HG02938 (cell line): ENCODE results near the gene ZNFX1.

Source experiments
- ATAC-seq: cut with Tn5 transposase; IDR thresholded peaks from one replicate; pipeline ENCODE4 v1.9.1; 2021; ENCODE audit warnings: mild to moderate bottlenecking, moderate library complexity; ENCODE audit not compliant: unreplicated experiment

The ZNFX1 gene

GRCh38 chr20:49293122-49293521 lies 15.3 kb upstream of the ZNFX1 start:
- ATAC-seq = no peak

GRCh38 chr20:49292010-49292409 lies 14.2 kb upstream of the ZNFX1 start:
- ATAC-seq = no peak

- no peak for ATAC-seq
Observed at GRCh38 chr20:49291200-49291599, 13.3 kb upstream of the ZNFX1 start.

GRCh38 chr20:49290608-49291191 lies 12.8 kb upstream of the ZNFX1 start:
- ATAC-seq = no peak

DNA sequence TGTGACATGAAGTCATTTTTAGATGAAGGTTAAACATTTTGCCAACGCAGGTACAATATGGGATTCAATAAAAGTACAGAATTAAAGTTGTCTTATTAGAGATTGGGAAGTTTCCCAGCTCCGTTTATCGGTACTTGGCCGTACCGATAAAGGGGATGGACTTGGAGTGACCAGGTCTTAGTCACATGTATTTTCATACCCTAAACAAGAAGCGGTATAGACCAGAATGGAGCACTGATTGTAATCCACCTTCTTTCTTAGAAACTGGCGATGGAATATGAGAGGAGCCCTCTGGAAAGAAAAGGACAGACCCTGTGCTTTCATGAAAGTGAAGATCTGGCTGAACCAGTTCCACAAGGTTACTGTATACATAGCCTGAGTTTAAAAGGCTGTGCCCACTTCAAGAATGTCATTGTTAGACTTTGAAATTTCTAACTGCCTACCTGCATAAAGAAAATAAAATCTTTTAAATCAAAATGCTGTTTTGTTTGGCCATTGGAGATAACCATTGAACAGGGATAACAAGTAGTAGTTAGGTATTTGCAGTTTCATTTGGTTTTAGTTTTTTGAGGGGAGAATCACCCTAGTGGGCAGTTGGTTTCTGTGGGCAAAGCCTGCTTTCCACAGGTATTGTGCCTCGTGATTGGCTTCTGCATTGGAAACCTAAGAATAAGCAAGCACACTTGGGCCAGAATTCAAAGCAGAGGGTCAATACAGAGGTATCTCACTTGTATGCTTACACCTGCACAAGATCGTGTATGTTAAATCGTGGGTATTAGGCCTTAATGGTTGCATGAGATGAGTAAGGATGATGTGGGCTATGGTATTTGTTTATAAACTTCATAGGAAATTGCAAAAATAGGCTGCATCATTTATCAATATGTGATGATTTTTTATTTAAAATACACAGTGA lies 11.2 kb upstream of the ZNFX1 start:
- ATAC-seq = no peak

DNA sequence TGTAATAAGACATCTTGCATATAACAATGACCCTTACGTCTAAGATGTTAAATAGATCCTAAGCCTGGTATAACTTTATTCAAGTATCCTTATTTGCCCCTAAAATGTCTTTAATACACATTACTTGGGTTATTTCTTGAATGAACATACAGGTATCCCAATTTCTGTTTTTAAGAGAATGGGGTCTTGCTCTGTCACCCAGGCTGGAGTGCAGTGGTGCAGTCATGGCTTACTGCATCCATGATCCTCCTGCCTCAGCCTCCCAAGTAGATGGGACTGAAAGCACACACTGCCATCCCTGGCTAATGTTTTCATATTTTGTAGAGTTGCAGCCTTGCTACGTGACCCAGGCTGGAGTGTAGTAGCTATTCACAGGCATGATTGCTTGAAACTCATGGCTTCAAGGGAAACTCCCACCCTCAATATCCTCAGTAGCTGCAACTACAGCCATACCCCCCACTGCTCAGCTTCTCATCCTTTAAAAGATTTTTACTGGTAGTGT lies 10.4 kb upstream of the ZNFX1 start:
- ATAC-seq = no peak

- no peak for ATAC-seq
Observed at GRCh38 chr20:49287555-49288249, 9.8 kb upstream of the ZNFX1 start.

DNA sequence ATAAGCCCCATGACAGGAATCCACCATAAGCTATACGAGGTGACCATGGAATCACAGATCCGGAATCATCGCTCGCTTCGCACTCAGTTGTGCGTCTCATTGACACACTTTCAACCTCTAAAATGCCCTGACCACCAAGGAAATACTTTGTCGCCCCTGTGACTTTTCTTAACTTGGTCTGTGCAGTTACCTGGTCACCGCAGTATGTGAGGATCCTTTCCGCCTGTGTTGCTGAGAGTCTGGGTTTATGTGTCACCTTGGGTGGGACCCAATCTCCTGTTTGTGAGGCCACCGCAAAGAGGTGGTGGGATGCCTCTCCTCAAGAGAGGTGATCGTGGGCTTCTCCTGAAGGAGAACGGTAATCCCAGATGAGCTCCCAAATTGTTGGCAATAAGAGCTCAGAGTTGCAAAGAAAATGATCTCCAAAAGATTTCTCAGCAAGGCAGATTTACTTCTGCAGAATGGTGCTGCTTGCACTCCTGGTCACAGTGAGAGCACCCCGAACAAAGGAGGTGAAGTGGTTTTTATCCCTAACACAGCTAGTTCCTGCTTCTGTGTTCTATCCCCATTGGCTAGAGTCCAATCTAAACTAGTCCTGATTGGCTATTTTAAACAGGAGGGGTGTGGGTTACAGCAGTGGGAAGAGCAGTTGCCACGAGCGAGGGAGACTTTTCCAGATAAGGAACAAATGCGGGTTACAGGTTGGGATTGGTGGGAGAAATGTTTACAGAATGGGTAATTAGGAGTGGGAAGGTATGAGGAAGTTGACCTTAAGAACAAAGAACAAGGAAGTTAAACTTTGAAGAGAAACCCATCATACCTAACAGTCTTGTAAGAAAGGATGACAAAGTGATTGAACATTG lies 9.1 kb upstream of the ZNFX1 start:
- ATAC-seq = no peak

GRCh38 chr20:49285813-49286494 lies 8.1 kb upstream of the ZNFX1 start:
- no peak for ATAC-seq

DNA sequence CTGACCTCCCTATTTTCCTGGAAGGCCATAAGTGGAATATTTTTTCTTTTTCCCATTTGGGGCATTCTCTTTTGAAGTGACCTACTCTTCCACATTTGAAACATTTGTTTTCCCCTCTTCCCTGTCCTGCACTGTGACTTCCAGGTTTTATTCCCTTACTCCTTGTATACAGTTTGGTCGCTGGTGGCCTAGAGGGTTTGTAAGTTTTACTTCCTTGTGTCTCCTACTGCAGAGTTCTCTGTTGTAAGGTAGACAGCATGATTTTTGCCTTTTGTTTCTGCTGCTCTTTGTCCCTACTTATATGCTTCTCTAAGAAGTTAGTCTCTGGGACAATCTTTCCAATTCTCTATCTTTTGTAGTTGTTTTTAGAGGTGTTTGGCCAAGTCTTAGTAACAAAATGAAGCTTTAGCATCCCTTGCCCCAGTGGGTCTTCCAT lies 7.4 kb upstream of the ZNFX1 start:
- ATAC-seq = no peak

DNA sequence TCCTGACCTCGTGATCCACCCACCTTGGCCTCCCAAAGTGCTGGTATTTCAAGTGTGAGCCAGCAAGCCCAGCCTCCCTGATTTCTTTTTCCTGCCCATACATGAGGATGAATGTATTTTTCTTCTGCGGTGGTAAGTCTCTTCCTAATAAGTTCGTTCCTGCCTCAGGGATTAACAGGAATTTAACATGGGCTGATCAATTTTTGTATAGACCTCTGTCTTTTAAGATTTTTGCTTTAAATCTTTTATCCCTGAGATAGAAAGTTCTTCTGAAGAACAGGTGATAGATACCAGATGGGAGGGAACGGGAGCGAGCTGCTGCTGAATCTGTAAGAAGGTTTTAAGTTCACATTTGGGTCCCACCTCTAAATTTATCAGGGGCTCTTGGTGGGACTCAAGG lies 7.0 kb upstream of the ZNFX1 start:
- ATAC-seq = no peak

DNA sequence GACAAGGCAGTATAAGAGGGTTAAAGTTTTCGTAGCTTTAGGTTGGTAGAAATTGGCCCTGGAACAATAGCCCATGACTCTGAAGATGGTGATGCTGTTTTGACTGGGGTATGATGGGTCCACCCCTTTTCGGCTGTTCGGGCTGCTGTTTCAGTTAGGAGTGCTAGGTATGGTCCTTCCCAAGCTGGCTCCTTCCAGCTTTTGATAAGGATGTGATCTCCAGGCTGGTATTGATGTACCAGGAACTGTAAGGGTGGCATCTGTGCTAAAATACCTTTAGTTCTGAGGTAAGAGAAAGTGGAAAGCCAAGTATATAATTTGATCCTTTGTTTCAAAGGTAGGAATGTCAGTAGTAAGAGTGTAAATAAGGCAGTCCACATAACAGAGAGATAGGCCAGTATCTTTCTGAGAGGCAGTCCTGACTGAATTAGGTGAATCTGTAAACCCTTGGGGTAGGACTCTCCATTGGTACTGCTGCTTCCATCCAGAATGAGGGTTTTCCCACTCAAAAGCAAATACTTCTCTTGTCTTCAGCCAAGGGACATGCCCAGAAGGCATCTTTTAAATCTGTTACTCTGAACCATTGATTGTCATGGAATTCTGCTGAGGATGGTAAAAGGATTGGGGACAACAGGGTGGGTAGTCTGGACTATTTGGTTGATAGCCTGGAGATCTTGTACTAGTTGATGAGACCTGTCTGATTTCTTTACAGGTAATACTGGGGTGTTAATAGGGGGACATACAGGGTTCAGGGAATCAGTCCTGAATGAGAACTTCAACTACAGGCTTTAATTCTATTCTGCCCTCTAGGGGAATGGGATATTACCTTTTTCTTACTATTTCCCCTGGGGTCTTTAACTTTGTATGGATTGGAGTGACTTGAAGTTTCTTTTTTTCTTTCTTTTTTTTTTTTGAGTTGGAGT lies 6.1 kb upstream of the ZNFX1 start:
- no peak for ATAC-seq

- no peak for ATAC-seq
Observed at GRCh38 chr20:49283176-49283702, 5.4 kb upstream of the ZNFX1 start.

DNA sequence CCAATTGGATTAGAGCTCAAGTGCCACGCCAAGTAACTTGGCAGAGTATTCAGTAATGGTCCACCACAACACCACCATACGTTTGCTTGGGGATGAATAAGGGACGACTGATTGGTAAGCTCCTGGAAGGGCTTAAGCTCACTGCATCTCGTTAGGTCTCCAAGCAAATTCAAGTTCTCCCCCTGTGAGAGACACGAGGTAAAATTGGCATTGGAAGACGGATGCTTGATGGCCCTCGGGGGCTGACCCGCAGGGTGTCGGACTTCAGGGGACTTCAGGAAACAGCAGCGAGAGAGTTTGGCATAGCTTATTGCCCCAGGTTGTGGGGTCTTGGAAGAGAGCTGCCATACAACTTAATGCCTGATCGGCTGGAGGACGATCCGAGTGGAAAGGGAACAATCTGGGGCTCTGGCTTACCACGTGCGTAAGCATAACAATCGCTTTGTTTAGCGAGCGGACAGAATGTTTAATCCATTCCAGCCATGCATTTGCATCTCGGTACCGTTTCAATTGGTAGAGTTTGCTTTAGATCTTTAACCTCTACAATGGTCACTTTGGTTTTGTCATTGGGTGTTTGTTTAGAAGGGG lies 4.8 kb upstream of the ZNFX1 start:
- no peak for ATAC-seq

- no peak for ATAC-seq
Observed at GRCh38 chr20:49281913-49282467, 4.1 kb upstream of the ZNFX1 start.

DNA sequence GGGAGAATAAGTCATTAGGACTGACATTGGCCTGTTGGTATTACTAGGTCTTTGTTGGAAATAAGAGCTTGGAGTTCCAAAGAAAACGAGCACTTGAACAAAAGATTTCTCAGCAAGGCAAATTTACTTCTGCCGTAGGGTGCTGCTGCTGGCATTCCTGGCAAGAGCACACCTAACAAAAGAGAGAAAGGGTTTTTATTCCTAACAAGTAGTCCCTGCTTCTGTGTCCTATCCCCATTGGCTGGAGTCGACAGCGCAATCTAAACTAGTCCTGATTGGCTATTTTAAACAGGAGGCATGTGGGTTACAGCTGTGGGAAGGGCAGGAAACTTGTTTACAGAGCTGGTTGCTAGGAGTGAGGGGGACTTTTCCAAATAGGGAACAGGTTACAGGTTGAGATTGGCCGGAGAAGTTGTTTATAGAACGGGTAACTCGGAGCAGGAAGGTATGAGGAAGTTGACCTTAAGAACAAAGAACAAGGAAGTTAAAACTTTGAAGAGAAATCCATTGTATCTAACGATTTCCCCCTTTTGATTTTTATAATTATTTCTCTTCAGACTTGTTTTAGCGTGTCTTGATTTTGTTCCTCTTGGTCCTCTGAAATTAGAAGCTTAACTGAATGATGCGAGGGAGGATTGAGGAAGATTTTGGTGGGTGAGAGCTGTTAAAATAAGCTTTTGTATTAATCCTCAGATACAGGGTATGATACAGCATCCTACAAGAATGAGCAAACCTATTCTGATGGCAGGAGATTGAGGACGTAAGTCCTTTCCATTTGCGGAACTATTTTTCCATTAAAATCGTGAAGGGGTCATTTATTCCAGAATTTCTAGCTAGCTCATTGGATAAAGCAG lies 3.4 kb upstream of the ZNFX1 start:
- no peak for ATAC-seq

DNA sequence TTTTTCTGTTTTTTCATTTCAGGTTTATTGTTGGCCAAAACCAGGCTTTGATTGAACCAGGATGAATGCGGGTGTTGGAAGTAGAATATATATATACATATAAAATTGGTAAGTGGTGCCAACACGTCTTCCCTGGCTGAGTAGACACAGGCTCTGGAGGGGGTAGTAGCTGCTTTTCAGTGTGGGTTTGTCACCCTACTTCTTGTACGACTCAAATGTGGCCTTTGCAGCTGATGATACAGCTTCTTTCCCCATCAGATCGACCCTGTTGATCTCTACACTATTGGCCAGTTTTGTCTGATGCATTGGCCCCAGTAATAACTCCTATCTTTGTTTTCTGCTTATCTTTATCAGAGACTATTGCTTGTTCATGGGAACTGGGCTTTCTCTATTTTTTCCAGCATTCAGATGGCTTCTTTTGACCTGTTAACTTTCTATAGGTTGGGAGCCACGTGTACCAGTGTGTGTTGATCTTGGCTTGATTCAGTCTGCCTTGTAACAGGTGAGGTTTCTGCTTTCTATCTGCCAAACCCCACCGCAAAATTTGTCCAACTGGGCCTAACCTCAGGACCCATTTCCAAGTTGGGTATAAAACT lies 2.7 kb upstream of the ZNFX1 start:
- ATAC-seq = no peak
